ENCODE results near the gene LRRC75A. TPM values are rescaled to one million over a fixed set of nuclear protein-coding genes. Genes with fewer than 3 reads are reported as not detected.

Gene LRRC75A
- total and polyA plus RNA-seq, 2 of the 13 experiments (the other 11 are each of a cell fraction or from before 2014, with no cell fraction given): 0.03 TPM; not detected in 1

DNA sequence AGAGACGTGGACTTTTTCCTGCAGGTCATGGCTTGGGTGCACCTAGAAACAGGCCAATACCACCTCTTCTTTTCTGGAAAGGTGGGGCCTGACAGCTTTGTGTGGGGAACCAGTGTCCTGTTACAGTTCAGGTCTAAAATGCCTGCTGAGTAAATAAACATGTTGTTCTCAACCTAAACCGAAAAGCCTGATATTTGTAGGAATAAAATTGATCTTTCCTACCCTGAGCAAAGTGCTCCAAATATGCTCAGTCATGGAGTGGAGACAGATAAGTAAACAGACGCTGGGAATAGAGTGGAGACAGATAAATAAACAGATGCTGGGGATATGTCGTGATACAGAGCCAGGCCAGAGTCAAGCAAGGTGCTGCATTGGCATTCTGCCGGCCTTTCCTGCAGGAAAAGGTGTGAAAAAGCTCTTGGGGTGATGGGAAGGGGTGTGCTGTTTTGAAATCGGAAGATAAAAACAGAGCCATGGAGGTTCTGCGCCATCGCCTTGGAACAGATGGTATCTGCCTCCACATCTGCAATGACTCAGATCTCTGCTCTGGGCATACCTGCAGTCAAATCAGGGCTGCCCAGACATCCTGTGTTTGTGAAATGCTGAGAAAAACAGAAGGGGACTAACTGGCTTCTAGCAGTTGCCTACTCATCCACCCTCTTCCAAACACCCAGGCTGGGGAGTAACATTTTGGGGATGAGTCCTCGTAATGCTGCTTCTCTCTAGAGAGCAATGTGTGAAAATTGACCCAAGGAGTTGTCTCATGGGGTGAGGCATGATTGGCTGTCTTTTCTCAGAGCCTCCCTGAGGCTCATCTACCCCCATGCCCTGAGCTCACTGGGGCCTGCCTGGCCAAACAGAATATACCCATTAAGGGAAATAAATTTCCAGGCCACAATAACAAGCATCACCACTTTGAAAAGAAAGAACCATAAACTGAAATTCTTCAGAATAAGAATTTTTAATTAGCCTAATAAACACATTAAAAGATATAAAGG, 93.4 kb downstream of the LRRC75A start (continued):
- no peak for TF ChIP-seq ZFP36L2 (CRISPR knock-in tag; IDR thresholded peaks at IDR 0.05)
- TF ChIP-seq, protein P1, sequence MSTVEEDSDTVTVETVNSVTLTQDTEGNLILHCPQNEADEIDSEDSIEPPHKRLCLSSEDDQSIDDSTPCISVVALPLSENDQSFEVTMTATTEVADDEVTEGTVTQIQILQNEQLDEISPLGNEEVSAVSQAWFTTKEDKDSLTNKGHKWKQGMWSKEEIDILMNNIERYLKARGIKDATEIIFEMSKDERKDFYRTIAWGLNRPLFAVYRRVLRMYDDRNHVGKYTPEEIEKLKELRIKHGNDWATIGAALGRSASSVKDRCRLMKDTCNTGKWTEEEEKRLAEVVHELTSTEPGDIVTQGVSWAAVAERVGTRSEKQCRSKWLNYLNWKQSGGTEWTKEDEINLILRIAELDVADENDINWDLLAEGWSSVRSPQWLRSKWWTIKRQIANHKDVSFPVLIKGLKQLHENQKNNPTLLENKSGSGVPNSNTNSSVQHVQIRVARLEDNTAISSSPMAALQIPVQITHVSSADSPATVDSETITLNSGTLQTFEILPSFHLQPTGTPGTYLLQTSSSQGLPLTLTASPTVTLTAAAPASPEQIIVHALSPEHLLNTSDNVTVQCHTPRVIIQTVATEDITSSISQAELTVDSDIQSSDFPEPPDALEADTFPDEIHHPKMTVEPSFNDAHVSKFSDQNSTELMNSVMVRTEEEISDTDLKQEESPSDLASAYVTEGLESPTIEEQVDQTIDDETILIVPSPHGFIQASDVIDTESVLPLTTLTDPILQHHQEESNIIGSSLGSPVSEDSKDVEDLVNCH (CRISPR knock-in tag; IDR thresholded peaks at IDR 0.05): no peak
- TF ChIP-seq NCOR1 (IDR thresholded peaks at IDR 0.05; ENCODE audit: borderline replicate concordance, low read length): peak; percentile 46; the same call in 1 of the 2 replicates
- no peak for TF ChIP-seq EED (CRISPR knock-in tag; IDR thresholded peaks at IDR 0.05)
- no peak for TF ChIP-seq STAT5B (CRISPR knock-in tag; IDR thresholded peaks at IDR 0.05)
- no peak for TF ChIP-seq HNF4G (IDR thresholded peaks at IDR 0.05; ENCODE audit: borderline replicate concordance, low read depth, low read length)
- no peak for TF ChIP-seq HNF4G (CRISPR knock-in tag; IDR thresholded peaks at IDR 0.05; ENCODE audit: borderline replicate concordance, low read depth)
- TF ChIP-seq ZFP82 (CRISPR knock-in tag; IDR thresholded peaks at IDR 0.05; ENCODE audit: borderline replicate concordance): no peak
- no peak for TF ChIP-seq ZNF563 (CRISPR knock-in tag; IDR thresholded peaks at IDR 0.05)
- TF ChIP-seq, protein P2, sequence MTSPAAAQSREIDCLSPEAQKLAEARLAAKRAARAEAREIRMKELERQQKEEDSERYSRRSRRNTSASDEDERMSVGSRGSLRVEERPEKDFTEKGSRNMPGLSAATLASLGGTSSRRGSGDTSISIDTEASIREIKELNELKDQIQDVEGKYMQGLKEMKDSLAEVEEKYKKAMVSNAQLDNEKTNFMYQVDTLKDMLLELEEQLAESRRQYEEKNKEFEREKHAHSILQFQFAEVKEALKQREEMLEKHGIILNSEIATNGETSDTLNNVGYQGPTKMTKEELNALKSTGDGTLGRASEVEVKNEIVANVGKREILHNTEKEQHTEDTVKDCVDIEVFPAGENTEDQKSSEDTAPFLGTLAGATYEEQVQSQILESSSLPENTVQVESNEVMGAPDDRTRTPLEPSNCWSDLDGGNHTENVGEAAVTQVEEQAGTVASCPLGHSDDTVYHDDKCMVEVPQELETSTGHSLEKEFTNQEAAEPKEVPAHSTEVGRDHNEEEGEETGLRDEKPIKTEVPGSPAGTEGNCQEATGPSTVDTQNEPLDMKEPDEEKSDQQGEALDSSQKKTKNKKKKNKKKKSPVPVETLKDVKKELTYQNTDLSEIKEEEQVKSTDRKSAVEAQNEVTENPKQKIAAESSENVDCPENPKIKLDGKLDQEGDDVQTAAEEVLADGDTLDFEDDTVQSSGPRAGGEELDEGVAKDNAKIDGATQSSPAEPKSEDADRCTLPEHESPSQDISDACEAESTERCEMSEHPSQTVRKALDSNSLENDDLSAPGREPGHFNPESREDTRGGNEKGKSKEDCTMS (CRISPR knock-in tag; conservative IDR thresholded peaks at IDR 0.05): no peak
- TF ChIP-seq TBX3 (IDR thresholded peaks at IDR 0.05; ENCODE audit: borderline replicate concordance): peak; percentile 57; the same call in 1 of the 2 replicates
- peak; percentile 28; the same call in 1 of the 2 replicates for TF ChIP-seq ZNF891 (CRISPR knock-in tag; IDR thresholded peaks at IDR 0.05)
- TF ChIP-seq ZNF792 (CRISPR knock-in tag; IDR thresholded peaks at IDR 0.05): no peak
- TF ChIP-seq CREM (IDR thresholded peaks at IDR 0.05): no peak
- TF ChIP-seq CREM (CRISPR knock-in tag; IDR thresholded peaks at IDR 0.05): no peak
- TF ChIP-seq ZBTB21 (CRISPR knock-in tag; IDR thresholded peaks at IDR 0.05): no peak
- no peak for TF ChIP-seq MAZ (IDR thresholded peaks at IDR 0.05; ENCODE audit: borderline replicate concordance, low read depth, low read length)
- no peak for TF ChIP-seq MAZ (CRISPR knock-in tag; IDR thresholded peaks at IDR 0.05; ENCODE audit: low read depth)
- TF ChIP-seq ZMAT3 (CRISPR knock-in tag; conservative IDR thresholded peaks at IDR 0.05): no peak
- no peak for TF ChIP-seq ATRX (CRISPR knock-in tag; IDR thresholded peaks at IDR 0.05; ENCODE audit: borderline replicate concordance)
- TF ChIP-seq PLRG1 (conservative IDR thresholded peaks at IDR 0.05): no peak
- TF ChIP-seq ZSCAN29 (CRISPR knock-in tag; conservative IDR thresholded peaks at IDR 0.05): no peak
- no peak for TF ChIP-seq RELA (CRISPR knock-in tag; IDR thresholded peaks at IDR 0.05)
- TF ChIP-seq ZNF17 (CRISPR knock-in tag; IDR thresholded peaks at IDR 0.05): no peak
- peak; percentile 14 to 63; a peak in 3 of 4 replicates for TF ChIP-seq MAFK (conservative IDR thresholded peaks at IDR 0.05 in 1 of 2, IDR thresholded peaks at IDR 0.05 in 1 of 2; ENCODE audit: low read length in 2 of 2)
- TF ChIP-seq, protein P3, sequence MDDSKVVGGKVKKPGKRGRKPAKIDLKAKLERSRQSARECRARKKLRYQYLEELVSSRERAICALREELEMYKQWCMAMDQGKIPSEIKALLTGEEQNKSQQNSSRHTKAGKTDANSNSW (CRISPR knock-in tag; IDR thresholded peaks at IDR 0.05; ENCODE audit: borderline replicate concordance): no peak
- no peak for TF ChIP-seq ZNF430 (CRISPR knock-in tag; IDR thresholded peaks at IDR 0.05)
